ENCODE results near the gene HNRNPDL. TPM values are rescaled to one million over a fixed set of nuclear protein-coding genes. Genes with fewer than 3 reads are reported as not detected.
A peak's percentile ranks its signal among the peaks of the same experiment; 100 is the strongest.
"Not testable (repeated sequence)": the region's sequence is repeated elsewhere in the genome, so short reads cannot be mapped to it uniquely, and the experiment has no call there.

The HNRNPDL gene
- total RNA-seq, 2 experiments from 2014 or later: 308 to 345 TPM

DNA sequence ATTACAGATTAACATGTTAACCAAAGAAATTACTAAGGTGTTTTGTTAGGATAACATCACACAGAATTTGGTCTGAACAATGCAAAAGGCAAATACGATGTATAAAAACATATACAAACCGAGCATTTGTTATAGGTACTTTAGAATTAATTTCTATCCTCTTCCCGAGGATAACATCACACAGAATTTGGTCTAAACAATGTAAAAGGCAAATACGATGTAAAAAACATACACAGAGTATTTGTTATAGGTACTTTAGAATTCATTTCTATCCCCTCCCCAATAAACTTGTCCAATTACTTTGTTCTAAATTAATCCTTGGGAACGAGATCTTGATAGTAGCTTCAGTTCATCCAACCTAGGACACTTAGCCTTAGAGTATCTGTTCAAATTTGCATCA is 7.6 kb downstream of the HNRNPDL start:
- H3K27me3 Mint-ChIP-seq: peaks cover 2% of the 10 kb centered on the region
- intact Hi-C loops (cut with DNase I, micrococcal nuclease): no loop called here
- H3K4me3 Mint-ChIP-seq: no peak overlapping the region

DNA sequence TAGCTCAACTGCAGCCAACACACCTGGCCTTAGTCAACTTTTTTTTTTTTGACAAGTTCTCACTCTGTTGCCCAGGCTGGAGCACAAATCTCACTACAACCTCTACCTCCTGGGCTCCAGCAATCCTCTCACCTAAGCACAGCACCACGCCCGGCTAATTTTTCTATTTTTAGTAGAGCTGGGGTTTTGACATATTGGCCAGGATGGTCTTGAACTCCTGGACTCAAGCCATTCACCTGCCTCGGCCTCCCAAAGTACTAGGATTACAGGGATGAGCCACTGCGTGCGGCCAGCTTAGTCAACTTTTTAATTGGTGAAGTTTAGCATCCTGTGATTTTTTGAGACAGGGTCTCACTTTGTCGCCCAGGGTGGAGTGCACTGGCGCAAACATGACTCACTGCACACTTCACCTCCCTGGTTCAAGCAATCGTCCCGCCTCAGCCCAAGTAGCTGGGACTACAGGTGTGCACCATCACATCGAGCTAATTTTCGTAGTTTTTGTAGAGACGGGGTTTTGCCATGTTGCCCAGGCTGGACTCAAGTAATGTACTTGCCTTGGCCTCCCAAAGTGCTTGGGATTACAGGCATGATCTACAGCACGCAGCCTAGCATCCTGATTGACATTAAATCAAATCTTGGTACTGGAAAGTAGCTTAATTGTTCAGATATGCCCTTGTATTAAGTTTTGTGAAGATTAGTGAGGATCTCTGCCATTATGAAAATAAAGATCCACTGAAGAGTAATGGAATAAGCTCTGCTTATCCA is 8.3 kb downstream of the HNRNPDL start:
- Mint-ChIP-seq H3K27me3 (peaks cover 5% of the 10 kb centered on the region), H3K9me3 (ENCODE audit: low read depth) (no peaks in the 10 kb centered on the region), H3K27ac (no peak overlapping the region), H3K4me3 (no peak overlapping the region), H3K36me3 (ENCODE audit: low read depth) (peaks cover 48% of the 10 kb centered on the region), H3K4me1 (peaks cover 31% of the 10 kb centered on the region)
- CTCF ChIA-PET: interaction anchor here (1.0 to 3.2 kb wide), 3 partner anchors 17 to 48 kb away, joined by 3 to 8 read pairs (median 5); partner anchors contain the start of gene HNRNPD
- POLR2A ChIA-PET: interaction anchor here (0.6 to 1.3 kb wide), 4 partner anchors 31 to 52 kb away, joined by 3 to 5 read pairs (median 4); partner anchors contain the start of gene HNRNPD
- intact Hi-C loops (cut with DNase I, micrococcal nuclease): no loop called here
- DNase-seq (no peak), ATAC-seq (peak; percentile 23)

More for the DNA sequence above, 7.6 kb downstream of the HNRNPDL start:
- CTCF ChIA-PET: interaction anchor here (1.0 to 3.2 kb wide), 3 partner anchors 17 to 48 kb away, joined by 3 to 8 read pairs (median 5); partner anchors contain the start of gene HNRNPD
- H3K4me1 Mint-ChIP-seq: peaks cover 34% of the 10 kb centered on the region
- POLR2A ChIA-PET: interaction anchor here (0.7 to 1.3 kb wide), 3 partner anchors 45 to 52 kb away, joined by 3 to 5 read pairs (median 3); partner anchors contain the start of gene HNRNPD
- no peak for DNase-seq
- no peaks in the 10 kb centered on the region for H3K9me3 Mint-ChIP-seq (ENCODE audit: low read depth)
- ATAC-seq: no peak
- no peak overlapping the region for H3K27ac Mint-ChIP-seq
- H3K36me3 Mint-ChIP-seq (ENCODE audit: low read depth): peaks cover 54% of the 10 kb centered on the region

DNA sequence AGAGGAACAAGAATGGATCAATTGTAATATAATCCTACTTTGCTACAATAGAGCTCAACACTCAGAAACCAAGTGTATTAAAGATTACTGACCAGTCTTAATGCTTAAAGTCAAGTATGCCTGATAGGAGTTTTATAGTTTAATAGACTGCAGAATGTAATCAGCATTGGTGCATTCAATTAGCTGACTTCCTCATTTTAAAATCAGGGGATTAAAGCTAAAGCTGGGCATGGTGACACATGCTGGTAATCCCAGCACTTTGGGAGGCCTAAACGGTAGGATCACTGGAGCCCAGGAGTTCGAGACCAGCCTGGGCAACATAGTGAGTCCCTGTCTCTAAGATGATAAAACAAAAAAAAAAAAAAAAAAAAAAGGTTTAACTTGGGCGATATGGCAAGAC is 10.8 kb downstream of the HNRNPDL start:
- ATAC-seq (no peak), DNase-seq (no peak)
- Mint-ChIP-seq H3K4me1 (peaks cover 10% of the 10 kb centered on the region), H3K9me3 (ENCODE audit: low read depth) (no peaks in the 10 kb centered on the region), H3K36me3 (ENCODE audit: low read depth) (peaks cover 23% of the 10 kb centered on the region), H3K27ac (no peak overlapping the region), H3K4me3 (no peak overlapping the region), H3K27me3 (peaks cover 8% of the 10 kb centered on the region)
- POLR2A ChIA-PET: interaction anchor here (0.6 to 1.9 kb wide), 3 partner anchors 9 to 502 kb away, joined by 3 to 14 read pairs (median 5); no protein-coding TSS in a partner anchor
- intact Hi-C loops (cut with DNase I, micrococcal nuclease): no loop called here
- CTCF ChIA-PET: interaction anchor here (0.5 to 1.3 kb wide), 2 partner anchors 9 to 10 kb away, joined by 3 to 8 read pairs; no protein-coding TSS in a partner anchor

DNA sequence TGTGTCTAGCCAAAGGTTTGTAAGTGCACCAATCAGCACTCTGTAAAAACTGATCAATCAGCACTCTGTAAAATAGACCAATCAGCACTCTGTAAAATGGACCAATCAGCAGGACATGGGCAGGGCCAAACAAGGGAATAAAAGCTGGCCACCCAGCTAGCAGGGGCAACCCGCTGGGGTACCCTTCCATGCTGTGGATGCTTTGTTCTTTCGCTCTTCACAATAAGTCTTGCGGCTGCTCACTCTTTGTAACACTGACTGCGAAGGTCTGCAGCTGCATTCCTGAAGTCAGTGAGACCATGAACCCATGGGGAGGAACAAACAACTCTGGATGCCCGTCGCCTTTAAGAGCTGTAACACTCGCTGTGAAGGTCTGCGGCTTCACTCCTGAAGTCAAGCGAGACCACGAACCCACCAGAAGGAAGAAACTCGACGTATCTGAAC is 14.3 kb downstream of the HNRNPDL start:
- intact Hi-C loops (cut with DNase I, micrococcal nuclease): no loop called here
- ChIA-PET CTCF (interaction anchor here (0.6 to 1.2 kb wide), 2 partner anchors 8 to 998 kb away, joined by 3 to 5 read pairs; no protein-coding TSS in a partner anchor), POLR2A (interaction anchor here (1.1 to 1.2 kb wide), 2 partner anchors 13 to 26 kb away, joined by 3 read pairs; no protein-coding TSS in a partner anchor)
- no peak overlapping the region for H3K4me3 Mint-ChIP-seq
- peaks cover 9% of the 10 kb centered on the region for H3K27me3 Mint-ChIP-seq
- no peaks in the 10 kb centered on the region for H3K36me3 Mint-ChIP-seq (ENCODE audit: low read depth)
- DNase-seq (no peak), ATAC-seq (no peak)
- no peak overlapping the region for H3K27ac Mint-ChIP-seq
- peaks cover 2% of the 10 kb centered on the region for H3K4me1 Mint-ChIP-seq
- H3K9me3 Mint-ChIP-seq (ENCODE audit: low read depth): no peaks in the 10 kb centered on the region

DNA sequence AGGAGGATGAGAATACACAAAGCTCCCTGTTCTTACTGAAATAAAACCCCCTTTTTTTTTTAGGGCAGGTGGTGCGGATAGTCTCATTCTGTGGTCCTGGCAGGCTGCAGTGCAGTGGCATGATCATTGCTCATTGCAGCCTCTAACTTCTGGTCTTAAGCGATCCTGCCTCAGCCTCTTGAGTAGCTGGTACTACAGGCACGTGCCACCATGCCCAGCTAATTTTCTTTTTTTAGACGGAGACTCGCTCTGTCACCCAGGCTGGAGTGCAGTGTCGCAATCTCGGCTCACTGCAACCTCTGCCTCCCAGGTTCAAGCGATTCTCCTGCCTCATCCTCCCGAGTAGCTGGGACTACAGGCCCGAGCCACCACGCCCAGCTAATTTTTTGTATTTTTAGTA is 15.2 kb downstream of the HNRNPDL start:
- POLR2A ChIA-PET: interaction anchor here (0.8 to 1.2 kb wide), 2 partner anchors 9 to 14 kb away, joined by 3 read pairs; no protein-coding TSS in a partner anchor
- H3K4me3 Mint-ChIP-seq; DNase-seq; H3K27me3 Mint-ChIP-seq; H3K27ac Mint-ChIP-seq; H3K36me3 Mint-ChIP-seq (ENCODE audit: low read depth); H3K9me3 Mint-ChIP-seq (ENCODE audit: low read depth); ATAC-seq; intact Hi-C loops (cut with DNase I, micrococcal nuclease); H3K4me1 Mint-ChIP-seq: not testable (repeated sequence)
- CTCF ChIA-PET: interaction anchor here (1.2 kb wide), 2 partner anchors 9 to 324 kb away, joined by 3 to 4 read pairs; no protein-coding TSS in a partner anchor

DNA sequence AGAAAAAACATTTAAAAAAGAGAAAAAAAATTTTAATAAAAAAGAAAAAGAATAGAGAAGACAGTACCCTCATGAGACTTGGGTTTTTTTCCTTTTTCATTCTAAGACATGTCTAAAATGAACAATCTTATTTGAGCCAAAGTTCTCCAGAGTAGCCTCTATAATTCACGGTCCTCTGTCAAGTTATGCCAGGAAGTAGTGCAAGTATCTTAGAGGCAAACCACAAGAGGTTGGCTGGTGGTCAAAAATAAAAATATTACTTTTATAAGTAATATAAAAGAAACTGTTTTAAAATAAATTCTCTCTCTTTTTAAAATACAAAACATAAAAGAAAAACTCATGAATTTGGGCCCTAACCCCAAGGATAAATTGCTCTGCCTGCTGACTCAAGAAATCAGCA is 26.5 kb downstream of the HNRNPDL start:
- H3K4me3 Mint-ChIP-seq: no peak overlapping the region
- no peak for DNase-seq
- intact Hi-C loops (cut with DNase I, micrococcal nuclease): no loop called here
- no peaks in the 10 kb centered on the region for H3K9me3 Mint-ChIP-seq (ENCODE audit: low read depth)
- no peak for ATAC-seq
- peaks cover 2% of the 10 kb centered on the region for H3K27me3 Mint-ChIP-seq
- POLR2A ChIA-PET: no interaction called here
- H3K36me3 Mint-ChIP-seq (ENCODE audit: low read depth): no peaks in the 10 kb centered on the region
- H3K27ac Mint-ChIP-seq: no peak overlapping the region
- CTCF ChIA-PET: no interaction called here
- H3K4me1 Mint-ChIP-seq: no peaks in the 10 kb centered on the region

DNA sequence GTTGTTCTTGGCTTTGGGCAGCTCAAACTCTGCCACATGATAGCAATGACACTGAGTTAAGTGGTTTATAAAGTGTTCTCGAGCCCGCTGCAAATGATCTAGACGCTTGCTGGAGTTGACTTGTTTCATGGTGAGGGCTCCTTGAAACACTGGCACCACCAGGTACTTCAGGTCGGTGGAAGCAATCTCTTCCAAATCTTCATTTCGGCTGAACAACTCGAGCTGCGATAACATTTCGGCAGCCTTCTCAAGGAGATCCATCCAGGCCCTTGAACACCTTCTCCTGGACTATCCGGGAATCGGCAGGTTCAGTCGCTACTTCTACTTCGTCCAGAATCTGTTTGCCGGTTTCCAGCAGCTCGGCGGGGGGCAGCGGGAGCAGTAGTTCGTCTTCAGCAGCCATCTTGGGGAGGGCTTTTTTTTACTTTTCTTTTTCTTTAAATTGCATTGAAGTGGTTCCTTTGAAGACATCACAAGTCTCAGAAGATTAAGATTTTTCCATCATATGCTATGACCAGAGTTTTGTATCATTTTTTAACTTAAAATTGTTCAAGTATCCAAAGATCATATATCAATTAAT is 28.0 kb downstream of the HNRNPDL start:
- CTCF ChIA-PET: no interaction called here
- H3K27ac Mint-ChIP-seq: no peak overlapping the region
- no peak for ATAC-seq
- H3K27me3 Mint-ChIP-seq: peaks cover 2% of the 10 kb centered on the region
- no peak for DNase-seq
- POLR2A ChIA-PET: interaction anchor here (0.5 kb wide), 1 partner anchor 21 kb away, joined by 4 read pairs; no protein-coding TSS in a partner anchor
- no peak overlapping the region for H3K4me3 Mint-ChIP-seq
- no peaks in the 10 kb centered on the region for H3K4me1 Mint-ChIP-seq
- H3K9me3 Mint-ChIP-seq (ENCODE audit: low read depth): no peaks in the 10 kb centered on the region
- intact Hi-C loops (cut with DNase I, micrococcal nuclease): no loop called here
- no peaks in the 10 kb centered on the region for H3K36me3 Mint-ChIP-seq (ENCODE audit: low read depth)

DNA sequence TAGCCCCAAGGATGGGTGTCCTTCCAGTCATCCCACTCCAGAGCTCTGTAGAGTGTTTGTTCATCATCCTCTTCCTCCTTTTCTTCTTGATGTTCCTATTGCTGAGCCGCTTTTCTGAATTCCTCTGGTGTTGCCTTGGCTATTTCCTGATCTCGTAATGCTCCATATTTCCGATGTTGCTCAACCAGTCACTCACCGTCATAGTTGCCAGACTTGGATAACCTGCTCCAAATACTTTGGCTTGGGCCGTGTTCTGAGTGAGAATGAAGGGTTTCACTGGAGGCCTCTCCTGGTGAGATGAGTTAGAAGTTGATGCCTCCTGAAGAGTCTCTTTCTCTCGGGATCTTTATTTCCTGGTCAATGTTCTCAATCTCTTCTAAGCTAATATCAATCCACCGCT is 28.7 kb downstream of the HNRNPDL start:
- H3K4me3 Mint-ChIP-seq: no peak overlapping the region
- ATAC-seq (no peak), DNase-seq (no peak)
- no peaks in the 10 kb centered on the region for H3K4me1 Mint-ChIP-seq
- H3K9me3 Mint-ChIP-seq (ENCODE audit: low read depth): no peaks in the 10 kb centered on the region
- intact Hi-C loops (cut with DNase I, micrococcal nuclease): no loop called here
- peaks cover 2% of the 10 kb centered on the region for H3K27me3 Mint-ChIP-seq
- no peak overlapping the region for H3K27ac Mint-ChIP-seq
- CTCF ChIA-PET: interaction anchor here (0.7 to 1.2 kb wide), 2 partner anchors 19 to 26 kb away, joined by 3 read pairs; no protein-coding TSS in a partner anchor
- no peaks in the 10 kb centered on the region for H3K36me3 Mint-ChIP-seq (ENCODE audit: low read depth)
- POLR2A ChIA-PET: no interaction called here

DNA sequence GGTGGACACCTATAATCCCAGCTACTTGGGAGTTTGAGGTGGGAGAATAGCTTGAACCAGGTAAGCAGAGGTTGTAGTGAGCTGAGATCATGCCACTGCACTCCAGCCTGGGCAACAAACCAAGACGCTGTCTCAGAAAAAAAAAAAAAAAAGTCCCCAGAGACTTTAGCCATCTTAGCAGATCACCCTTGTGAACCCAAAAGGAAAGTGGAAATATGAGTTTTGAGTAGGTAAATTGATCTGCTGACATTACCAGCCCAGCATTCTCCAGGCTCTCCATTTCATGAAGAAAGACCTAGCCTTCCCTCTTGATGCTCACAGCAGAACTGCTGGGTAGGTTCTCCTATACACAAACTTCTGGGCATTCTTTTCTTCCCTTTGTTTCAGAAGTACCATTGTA is 32.0 kb downstream of the HNRNPDL start:
- H3K9me3 Mint-ChIP-seq (ENCODE audit: low read depth): no peaks in the 10 kb centered on the region
- intact Hi-C loops (cut with DNase I, micrococcal nuclease): no loop called here
- H3K27me3 Mint-ChIP-seq: peaks cover 2% of the 10 kb centered on the region
- no peak for DNase-seq
- no peaks in the 10 kb centered on the region for H3K4me1 Mint-ChIP-seq
- H3K27ac Mint-ChIP-seq: no peak overlapping the region
- H3K4me3 Mint-ChIP-seq: no peak overlapping the region
- no peak for ATAC-seq
- ChIA-PET POLR2A (interaction anchor here (0.6 kb wide), 1 partner anchor 30 kb away, joined by 3 read pairs; no protein-coding TSS in a partner anchor), CTCF (interaction anchor here (0.6 to 1.4 kb wide), 2 partner anchors 13 to 31 kb away, joined by 3 to 4 read pairs; no protein-coding TSS in a partner anchor)
- no peaks in the 10 kb centered on the region for H3K36me3 Mint-ChIP-seq (ENCODE audit: low read depth)

DNA sequence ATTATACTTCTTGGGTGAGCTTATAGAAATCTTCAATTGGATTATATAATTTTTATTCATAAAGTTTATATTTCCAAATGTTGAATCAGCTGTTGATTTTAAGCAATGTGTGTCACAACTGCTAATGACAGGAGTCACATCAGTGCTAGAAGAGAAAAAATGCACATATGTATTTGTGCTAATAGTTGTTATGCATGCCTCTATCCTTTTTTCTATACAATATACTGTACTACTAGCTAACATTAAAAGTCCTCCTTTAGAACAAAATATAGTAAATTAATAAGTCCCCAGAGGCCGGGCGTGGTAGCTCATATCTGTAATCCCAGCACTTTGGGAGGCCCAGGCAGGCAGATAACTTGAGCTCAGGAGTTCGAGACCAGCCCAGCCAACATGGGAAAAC is 32.7 kb downstream of the HNRNPDL start:
- DNase-seq: no peak
- peaks cover 2% of the 10 kb centered on the region for H3K27me3 Mint-ChIP-seq
- no peak for ATAC-seq
- POLR2A ChIA-PET: no interaction called here
- intact Hi-C loops (cut with DNase I, micrococcal nuclease): no loop called here
- H3K27ac Mint-ChIP-seq: no peak overlapping the region
- no peaks in the 10 kb centered on the region for H3K9me3 Mint-ChIP-seq (ENCODE audit: low read depth)
- no peaks in the 10 kb centered on the region for H3K4me1 Mint-ChIP-seq
- CTCF ChIA-PET: interaction anchor here (0.6 to 1.4 kb wide), 6 partner anchors 12 to 130 kb away, joined by 3 to 5 read pairs (median 3); no protein-coding TSS in a partner anchor
- no peaks in the 10 kb centered on the region for H3K36me3 Mint-ChIP-seq (ENCODE audit: low read depth)
- H3K4me3 Mint-ChIP-seq: no peak overlapping the region

DNA sequence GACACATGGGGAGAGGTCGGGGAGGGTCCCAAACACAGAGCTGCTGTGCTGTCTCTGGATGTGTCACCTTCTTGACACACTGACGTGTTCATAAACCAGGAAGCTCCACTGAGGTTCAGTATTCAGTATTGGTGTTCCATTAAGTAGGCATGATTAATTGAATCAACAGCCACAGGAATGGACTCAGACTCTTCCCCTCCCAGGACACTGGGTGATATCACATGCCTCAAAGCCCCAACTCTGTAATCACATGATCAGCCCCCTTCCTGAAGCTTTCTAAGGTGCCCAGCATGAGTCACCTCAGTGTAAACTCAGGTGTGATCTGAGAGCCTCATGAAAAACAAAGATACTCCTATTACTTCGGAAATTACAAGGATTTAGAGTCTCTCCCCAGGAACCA is 35.4 kb downstream of the HNRNPDL start:
- Mint-ChIP-seq H3K27ac (no peak overlapping the region), H3K36me3 (ENCODE audit: low read depth) (no peaks in the 10 kb centered on the region), H3K27me3 (no peaks in the 10 kb centered on the region), H3K9me3 (ENCODE audit: low read depth) (no peaks in the 10 kb centered on the region), H3K4me1 (no peaks in the 10 kb centered on the region), H3K4me3 (no peak overlapping the region)
- intact Hi-C loops (cut with DNase I, micrococcal nuclease): no loop called here
- no peak for ATAC-seq
- ChIA-PET POLR2A (interaction anchor here (0.6 kb wide), 1 partner anchor 354 kb away, joined by 3 read pairs; no protein-coding TSS in a partner anchor), CTCF (interaction anchor here (1.3 kb wide), 1 partner anchor 42 kb away, joined by 3 read pairs; no protein-coding TSS in a partner anchor)
- no peak for DNase-seq
